ENCODE data around the gene CTCFL.

CTCFL gene

GRCh38 chr20:57460781-57461465 lies 64.0 kb downstream of the CTCFL start:
- DNase-seq (no peak), ATAC-seq (ENCODE audit: insufficient read depth, low read depth) (no peak)
- no peak overlapping the region for H3K4me2 ChIP-seq (ENCODE audit: insufficient read depth, low read length)
- no peaks in the 10 kb centered on the region for H3K9me3 ChIP-seq (ENCODE audit: insufficient read depth, low read length, severe bottlenecking)
- H3K79me2 ChIP-seq (ENCODE audit: insufficient read depth, low read length), result no peaks in the 10 kb centered on the region
- no peak overlapping the region for H2AFZ ChIP-seq (ENCODE audit: low read depth, low read length)
- no peak overlapping the region for H3K4me3 ChIP-seq (ENCODE audit: low read depth in 1 of 2, low read length in 2 of 2)
- H3K9ac ChIP-seq (ENCODE audit: low read depth, low read length), result no peak overlapping the region
- no peak overlapping the region for H3K27ac ChIP-seq (ENCODE audit: low read length)
- H3K36me3 ChIP-seq (ENCODE audit: insufficient read depth, low read length), result no peaks in the 10 kb centered on the region
- TF ChIP-seq CTCF (IDR thresholded peaks at IDR 0.05; ENCODE audit: borderline replicate concordance, extremely low read depth, low read length, poor library complexity, severe bottlenecking) (no peak), EZH2 (IDR thresholded peaks at IDR 0.05; ENCODE audit: borderline replicate concordance, low read depth, low read length, severe bottlenecking) (no peak)
- H4K20me1 ChIP-seq (ENCODE audit: insufficient read depth, low read length), result peaks cover 6% of the 10 kb centered on the region
- H3K4me1 ChIP-seq (ENCODE audit: insufficient read depth, low read length), result no peaks in the 10 kb centered on the region
- H3K27me3 ChIP-seq (ENCODE audit: insufficient read depth, low read length, poor library complexity), result peaks cover 13% of the 10 kb centered on the region

- no peak overlapping the region for H3K4me3 ChIP-seq (ENCODE audit: low read depth in 1 of 2, low read length in 2 of 2)
- no peak for DNase-seq
- no peak overlapping the region for H2AFZ ChIP-seq (ENCODE audit: low read depth, low read length)
- H4K20me1 ChIP-seq (ENCODE audit: insufficient read depth, low read length), result no peaks in the 10 kb centered on the region; the same call in 1 of the 2 replicates
- H3K79me2 ChIP-seq (ENCODE audit: insufficient read depth, low read length), result no peaks in the 10 kb centered on the region
- no peaks in the 10 kb centered on the region for H3K9me3 ChIP-seq (ENCODE audit: insufficient read depth, low read length, severe bottlenecking)
- no peak for TF ChIP-seq EZH2 (IDR thresholded peaks at IDR 0.05; ENCODE audit: borderline replicate concordance, low read depth, low read length, severe bottlenecking)
- no peak for TF ChIP-seq CTCF (IDR thresholded peaks at IDR 0.05; ENCODE audit: borderline replicate concordance, extremely low read depth, low read length, poor library complexity, severe bottlenecking)
- H3K36me3 ChIP-seq (ENCODE audit: insufficient read depth, low read length), result no peaks in the 10 kb centered on the region
- H3K27ac ChIP-seq (ENCODE audit: low read length), result no peak overlapping the region
- no peak overlapping the region for H3K4me2 ChIP-seq (ENCODE audit: insufficient read depth, low read length)
- peaks cover 13% of the 10 kb centered on the region for H3K27me3 ChIP-seq (ENCODE audit: insufficient read depth, low read length, poor library complexity)
- ATAC-seq (ENCODE audit: insufficient read depth, low read depth), result no peak
- no peaks in the 10 kb centered on the region for H3K4me1 ChIP-seq (ENCODE audit: insufficient read depth, low read length)
- H3K9ac ChIP-seq (ENCODE audit: low read depth, low read length), result no peak overlapping the region
Observed at GRCh38 chr20:57459897-57460296, 65.0 kb downstream of the CTCFL start.

- TF ChIP-seq EZH2 (IDR thresholded peaks at IDR 0.05; ENCODE audit: borderline replicate concordance, low read depth, low read length, severe bottlenecking) (no peak), CTCF (IDR thresholded peaks at IDR 0.05; ENCODE audit: borderline replicate concordance, extremely low read depth, low read length, poor library complexity, severe bottlenecking) (no peak)
- Histone ChIP-seq H3K4me2 (ENCODE audit: insufficient read depth, low read length) (no peak overlapping the region), H3K4me3 (ENCODE audit: low read depth in 1 of 2, low read length in 2 of 2) (no peak overlapping the region), H3K79me2 (ENCODE audit: insufficient read depth, low read length) (no peaks in the 10 kb centered on the region), H3K27me3 (ENCODE audit: insufficient read depth, low read length, poor library complexity) (peaks cover 13% of the 10 kb centered on the region), H3K4me1 (ENCODE audit: insufficient read depth, low read length) (no peaks in the 10 kb centered on the region), H3K9me3 (ENCODE audit: insufficient read depth, low read length, severe bottlenecking) (no peaks in the 10 kb centered on the region), H3K27ac (ENCODE audit: low read length) (no peak overlapping the region), H3K36me3 (ENCODE audit: insufficient read depth, low read length) (no peaks in the 10 kb centered on the region), H3K9ac (ENCODE audit: low read depth, low read length) (no peak overlapping the region), H4K20me1 (ENCODE audit: insufficient read depth, low read length) (no peaks in the 10 kb centered on the region), H2AFZ (ENCODE audit: low read depth, low read length) (no peak overlapping the region)
- no peak for DNase-seq
- ATAC-seq (ENCODE audit: insufficient read depth, low read depth), result no peak
Observed at GRCh38 chr20:57459278-57459677, 65.7 kb downstream of the CTCFL start.

All from DND-41 (cell line).